K562 (cell line): ENCODE measurements around the gene CLDN5. TPM values are rescaled to one million over a fixed set of nuclear protein-coding genes. Genes with fewer than 3 reads are reported as not detected.

ENCODE experiments used
- AFF1 ChIP-seq, 2 experiments: fragments of 450-650 bp; IDR thresholded peaks; 2 replicates each; pipeline ENCODE4 v1.6.1; 2018; ENCODE audit warnings: mild to moderate bottlenecking in 2 of 2, low read depth in 1 of 2; ENCODE audit not compliant: partially characterized antibody in 2 of 2
- ATF1 ChIP-seq, 2 experiments: fragments of 450-650 bp in 1 of 2; IDR thresholded peaks; 2 replicates each; pipeline ENCODE4 v1.6.1; 2016; ENCODE audit warnings: missing compliant biosample characterization in 1 of 2, missing genetic modification characterization in 1 of 2
- BHLHE40 ChIP-seq: IDR thresholded peaks from 2 replicates; pipeline ENCODE4 v1.6.1; 2011; ENCODE audit warnings: low read length, improper control_type of control experiment
- COPS2 ChIP-seq: fragments of 450-650 bp; conservative IDR thresholded peaks from 2 replicates; pipeline ENCODE4 v1.6.1; 2016; ENCODE audit warnings: mild to moderate bottlenecking, moderate library complexity
- E2F5 ChIP-seq: sonication (generic); formaldehyde crosslinking; IDR thresholded peaks from 2 replicates; pipeline ENCODE4 v1.8.0; 2022; ENCODE audit warnings: mild to moderate bottlenecking, missing genetic modification reagents
- HNRNPL ChIP-seq: fragments of 200-400 bp; formaldehyde crosslinking; IDR thresholded peaks from 2 replicates; pipeline ENCODE4 v1.6.1; 2017; ENCODE audit warnings: low read depth, mild to moderate bottlenecking, low read length
- LARP7 ChIP-seq: fragments of 450-650 bp; IDR thresholded peaks from 2 replicates; pipeline ENCODE4 v1.6.1; 2016
- MITF ChIP-seq: IDR thresholded peaks from 2 replicates; pipeline ENCODE4 v1.6.1; 2014; ENCODE audit warnings: antibody characterized with exemption
- PHTF2 ChIP-seq: fragments of 250-450 bp; sonication (Bioruptor Pico); IDR thresholded peaks from 2 replicates; pipeline ENCODE4 v1.5.0; 2021; ENCODE audit warnings: mild to moderate bottlenecking
- SAP30 ChIP-seq: fragments of 200-600 bp; sonication (generic); IDR thresholded peaks from 2 replicates; pipeline ENCODE4 v1.6.1; 2012; ENCODE audit warnings: borderline replicate concordance, low read depth, mild to moderate bottlenecking, moderate library complexity, low read length, control low read depth, inconsistent platforms; ENCODE audit not compliant: insufficient read depth, poor library complexity, severe bottlenecking
- SMAD3 ChIP-seq: fragments of 450-650 bp; formaldehyde crosslinking; conservative IDR thresholded peaks from 2 replicates; pipeline ENCODE4 v1.4.0; 2020; ENCODE audit warnings: mild to moderate bottlenecking
- SP2 ChIP-seq: IDR thresholded peaks from 2 replicates; pipeline ENCODE4 v1.6.1; 2011; ENCODE audit warnings: mild to moderate bottlenecking, low read depth, low read length, moderate library complexity; ENCODE audit not compliant: poor library complexity, severe bottlenecking; ENCODE audit errors: extremely low read depth
- SRF ChIP-seq, 2 experiments: fragments of 250-450, 450-650 bp in 1 of 2; sonication (Bioruptor Pico) in 1 of 2; sonication (generic) in 1 of 2; formaldehyde crosslinking; IDR thresholded peaks; 2 replicates each; pipeline versions ENCODE4 v1.5.0 to v1.5.1; 2020 to 2022; ENCODE audit warnings: mild to moderate bottlenecking in 1 of 2, missing genetic modification reagents in 1 of 2
- STAT5B ChIP-seq: fragments of 250-450 bp; sonication (Bioruptor Pico); IDR thresholded peaks from 2 replicates; pipeline ENCODE4 v1.8.0; 2021; ENCODE audit warnings: mild to moderate bottlenecking, inconsistent platforms
- TCF15 ChIP-seq: fragments of 250-450 bp; sonication (Bioruptor Pico); IDR thresholded peaks from 2 replicates; pipeline ENCODE4 v1.8.0; 2022; ENCODE audit warnings: moderate library complexity, mild to moderate bottlenecking, inconsistent platforms
- TCF7 ChIP-seq: sonication (generic); IDR thresholded peaks from 2 replicates; pipeline ENCODE4 v1.6.1; 2016; ENCODE audit warnings: antibody characterized with exemption, borderline replicate concordance
- TEAD4 ChIP-seq, 2 experiments: sonication (generic) in 1 of 2; formaldehyde crosslinking in 1 of 2; IDR thresholded peaks; 2 replicates each; pipeline versions ENCODE4 v1.6.1 to v1.8.0; 2012 to 2022; ENCODE audit warnings: borderline replicate concordance in 1 of 2, inconsistent platforms in 1 of 2, low read length in 1 of 2, mild to moderate bottlenecking in 1 of 2, missing genetic modification reagents in 1 of 2
- ZNF561 ChIP-seq: fragments of 450-650 bp; formaldehyde crosslinking; conservative IDR thresholded peaks from 2 replicates; pipeline ENCODE4 v1.4.0; 2020; ENCODE audit warnings: mild to moderate bottlenecking, moderate library complexity
- polyA plus RNA-seq, 8 experiments: library from polyadenylated mRNA; depleted of rRNA in 4 of 8; stranded (reverse) in 5 of 8; unstranded in 3 of 8; fragments of >200 nt; fragmentation: Nextera tagmentation in 2 of 8; fragmentation: Illumina TruSeq in 1 of 8; extraction: Ambion mirVana in 2 of 8; extraction: Trizol in 1 of 8; gene quantifications; 2 replicates each; pipeline versions ENCODE4 v1.2.1 to v1.2.3, GENCODE V29; 2011 to 2014; ENCODE audit warnings: inconsistent platforms in 1 of 8, missing spikeins in 1 of 8
- total RNA-seq, 7 experiments: library from RNA; depleted of rRNA in 6 of 7; stranded (reverse); fragments of >200 nt in 6 of 7; fragmentation: Illumina TruSeq in 2 of 7; extraction: Trizol in 2 of 7; gene quantifications; 2 replicates each; pipeline versions ENCODE4 v1.2.1 to v1.2.3, GENCODE V29; 2011 to 2021; ENCODE audit warnings: low replicate concordance in 1 of 7

The CLDN5 gene
- total and polyA plus RNA-seq, 9 of the 15 experiments (the other 6 are each of a cell fraction or from before 2014, with no cell fraction given), result 0.20 TPM; not detected in 8

- no peak for TF ChIP-seq AFF1 (IDR thresholded peaks at IDR 0.05; ENCODE audit: low read depth in 1 of 2, partially characterized antibody in 2 of 2)
- TF ChIP-seq ZNF561 (CRISPR knock-in tag), result no peak; the same call in 1 of the 2 replicates
- peak; percentile 87; the same call in 1 of the 2 replicates for TF ChIP-seq E2F5 (CRISPR knock-in tag)
- TF ChIP-seq MITF, result no peak
- no peak for TF ChIP-seq LARP7
- TF ChIP-seq HNRNPL, result no peak
- TF ChIP-seq SMAD3 (CRISPR knock-in tag), result no peak
- no peak for TF ChIP-seq COPS2
- TF ChIP-seq ATF1 (CRISPR knock-in tag; IDR thresholded peaks at IDR 0.05), result no peak
- TF ChIP-seq ATF1 (tag; IDR thresholded peaks at IDR 0.05), result no peak
- TF ChIP-seq PHTF2 (CRISPR knock-in tag), result no peak
- peak; percentile 20 for TF ChIP-seq SP2
- TF ChIP-seq STAT5B (CRISPR knock-in tag), result no peak
- no peak for TF ChIP-seq TCF15 (CRISPR knock-in tag)
- TF ChIP-seq BHLHE40, result no peak
- no peak for TF ChIP-seq TEAD4 (IDR thresholded peaks at IDR 0.05; ENCODE audit: low read length)
- TF ChIP-seq TEAD4 (CRISPR knock-in tag; IDR thresholded peaks at IDR 0.05; ENCODE audit: borderline replicate concordance), result peak; percentile 80; the same call in 1 of the 2 replicates
- TF ChIP-seq SRF (CRISPR knock-in tag; IDR thresholded peaks at IDR 0.05), result 0 out of 4 replicates have a peak, but pooled peaks of 1 of the 2 experiments have one; percentile 13
- TF ChIP-seq TCF7, result no peak
- TF ChIP-seq SAP30, result peak; percentile 2
Measured at GRCh38 chr22:19508024-19508776, 16.0 kb downstream of the CLDN5 start (continued).
